ENCODE measurements around the gene REST. TPM values are rescaled to one million over a fixed set of nuclear protein-coding genes. Genes with fewer than 3 reads are reported as not detected.

REST gene
- total and polyA plus RNA-seq, 9 of the 15 experiments (the other 6 are each of a cell fraction or from before 2014, with no cell fraction given), result 2.9 to 24.0 (median 19.2) TPM

DNA sequence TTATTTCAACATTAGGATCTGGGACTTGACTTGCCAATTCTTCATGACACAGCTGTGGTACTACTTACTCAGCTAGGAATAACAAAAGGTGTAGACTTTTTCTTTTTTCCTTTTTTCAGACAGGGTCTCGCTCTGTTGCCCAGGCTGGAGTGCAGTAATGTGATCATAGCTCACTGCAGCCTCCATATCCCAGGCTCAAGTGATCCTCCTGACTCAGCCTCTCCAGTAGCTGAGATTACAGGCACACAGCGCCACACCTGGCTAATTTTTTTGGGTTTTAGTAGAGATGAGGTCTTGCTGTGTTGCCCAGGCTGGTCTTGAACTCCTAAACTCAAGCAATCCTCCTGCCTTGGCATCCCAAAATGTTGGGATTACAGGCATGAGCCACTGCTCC lies 53.4 kb downstream of the REST start (continued):
- TF ChIP-seq, protein P1, sequence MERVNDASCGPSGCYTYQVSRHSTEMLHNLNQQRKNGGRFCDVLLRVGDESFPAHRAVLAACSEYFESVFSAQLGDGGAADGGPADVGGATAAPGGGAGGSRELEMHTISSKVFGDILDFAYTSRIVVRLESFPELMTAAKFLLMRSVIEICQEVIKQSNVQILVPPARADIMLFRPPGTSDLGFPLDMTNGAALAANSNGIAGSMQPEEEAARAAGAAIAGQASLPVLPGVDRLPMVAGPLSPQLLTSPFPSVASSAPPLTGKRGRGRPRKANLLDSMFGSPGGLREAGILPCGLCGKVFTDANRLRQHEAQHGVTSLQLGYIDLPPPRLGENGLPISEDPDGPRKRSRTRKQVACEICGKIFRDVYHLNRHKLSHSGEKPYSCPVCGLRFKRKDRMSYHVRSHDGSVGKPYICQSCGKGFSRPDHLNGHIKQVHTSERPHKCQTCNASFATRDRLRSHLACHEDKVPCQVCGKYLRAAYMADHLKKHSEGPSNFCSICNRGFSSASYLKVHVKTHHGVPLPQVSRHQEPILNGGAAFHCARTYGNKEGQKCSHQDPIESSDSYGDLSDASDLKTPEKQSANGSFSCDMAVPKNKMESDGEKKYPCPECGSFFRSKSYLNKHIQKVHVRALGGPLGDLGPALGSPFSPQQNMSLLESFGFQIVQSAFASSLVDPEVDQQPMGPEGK (CRISPR knock-in tag; IDR thresholded peaks at IDR 0.05; ENCODE audit: borderline replicate concordance), result no peak

DNA sequence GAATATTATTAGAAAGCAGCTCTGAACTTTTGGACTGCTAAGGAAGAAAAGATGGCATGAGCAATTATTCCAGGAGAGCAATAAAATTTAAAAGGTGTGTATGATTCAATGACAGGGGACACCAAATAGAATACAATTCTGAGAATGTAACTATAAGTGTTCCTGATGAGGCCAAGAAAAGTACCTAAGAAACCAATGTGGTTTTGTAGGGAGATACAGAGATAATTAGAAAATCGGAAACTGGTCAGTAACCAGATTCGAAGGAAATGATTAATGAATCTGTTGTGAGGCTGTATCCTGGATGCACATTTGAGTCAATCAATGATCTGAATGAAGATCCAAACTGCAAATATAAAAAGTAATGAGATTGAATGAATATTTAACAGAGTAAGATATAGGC lies 63.7 kb downstream of the REST start:
- no peak overlapping the region for H3K4me3 ChIP-seq
- H3K9me3 ChIP-seq (replicated peaks; ENCODE audit: control insufficient read depth, insufficient read depth, low read depth, low read length), result no peaks in the 10 kb centered on the region; the same call in 1 of the 2 replicates
- ATAC-seq (no peak), FAIRE-seq (no peak), DNase-seq (ENCODE audit: extremely low read depth in 1 of 4, low spot score in 3 of 4) (no peak)
- no TSS peak for BruUV-seq (replicated peaks)
- no peak for TF ChIP-seq ZNF140 (CRISPR knock-in tag; IDR thresholded peaks at IDR 0.05)
- no peak for TF ChIP-seq MCM2 (IDR thresholded peaks at IDR 0.05; ENCODE audit: low read depth)
- in situ Hi-C loops (cut with MboI), result no loop called here
- intact Hi-C loops (cut with micrococcal nuclease), result no loop called here
- peaks cover 28% of the 10 kb centered on the region for H3K79me2 ChIP-seq (ENCODE audit: control insufficient read depth, insufficient read depth, low read length)
- H3K27ac ChIP-seq (ENCODE audit: extremely low read depth, low read depth, low read length), result no peak overlapping the region
- WGBS (ENCODE audit: insufficient coverage, low coverage, missing lambda C conversion rate), result 94% methylated on average over 2 of the region's 2 CpGs
- no peaks in the 10 kb centered on the region for H3K27me3 ChIP-seq (ENCODE audit: control insufficient read depth in 2 of 2, insufficient read depth in 2 of 2, low read length in 2 of 2)
- CTCF ChIA-PET (ENCODE audit: low intra/inter-chr PET ratio), result no interaction called here
- peaks cover 5 to 7% of the 10 kb centered on the region in 2 experiments; a peak in 4 of 5 replicates for H3K4me1 ChIP-seq (replicated peaks in 1 of 2; ENCODE audit: control insufficient read depth in 2 of 2, insufficient read depth in 2 of 2, low read length in 2 of 2)
- no peak overlapping the region for H3K9ac ChIP-seq (ENCODE audit: insufficient read depth in 1 of 2, low read depth in 2 of 2, low read length in 2 of 2)
- H3K9me1 ChIP-seq (ENCODE audit: control insufficient read depth, insufficient read depth, low read length), result no peaks in the 10 kb centered on the region
- H4K20me1 ChIP-seq (replicated peaks; ENCODE audit: control insufficient read depth, insufficient read depth, low read length), result peaks cover 6% of the 10 kb centered on the region
- POLR2A ChIA-PET, result interaction anchor here (1.3 kb wide), 1 partner anchor 11 kb away, joined by 6 read pairs; no protein-coding TSS in a partner anchor
- H2AFZ ChIP-seq (ENCODE audit: low read depth, low read length), result no peak overlapping the region
- peaks cover 82% of the 10 kb centered on the region for H3K36me3 ChIP-seq (ENCODE audit: control insufficient read depth, insufficient read depth, low read length)
- no peak overlapping the region for H3K4me2 ChIP-seq (ENCODE audit: insufficient read depth, low read length)

Measured in K562 (cell line).